ENCODE data around the gene PEX5L.
"Not testable (repeated sequence)": the region's sequence is repeated elsewhere in the genome, so short reads cannot be mapped to it uniquely, and the experiment has no call there.

Gene PEX5L, protein sequence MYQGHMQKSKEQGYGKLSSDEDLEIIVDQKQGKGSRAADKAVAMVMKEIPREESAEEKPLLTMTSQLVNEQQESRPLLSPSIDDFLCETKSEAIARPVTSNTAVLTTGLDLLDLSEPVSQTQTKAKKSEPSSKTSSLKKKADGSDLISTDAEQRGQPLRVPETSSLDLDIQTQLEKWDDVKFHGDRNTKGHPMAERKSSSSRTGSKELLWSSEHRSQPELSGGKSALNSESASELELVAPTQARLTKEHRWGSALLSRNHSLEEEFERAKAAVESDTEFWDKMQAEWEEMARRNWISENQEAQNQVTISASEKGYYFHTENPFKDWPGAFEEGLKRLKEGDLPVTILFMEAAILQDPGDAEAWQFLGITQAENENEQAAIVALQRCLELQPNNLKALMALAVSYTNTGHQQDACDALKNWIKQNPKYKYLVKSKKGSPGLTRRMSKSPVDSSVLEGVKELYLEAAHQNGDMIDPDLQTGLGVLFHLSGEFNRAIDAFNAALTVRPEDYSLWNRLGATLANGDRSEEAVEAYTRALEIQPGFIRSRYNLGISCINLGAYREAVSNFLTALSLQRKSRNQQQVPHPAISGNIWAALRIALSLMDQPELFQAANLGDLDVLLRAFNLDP

DNA sequence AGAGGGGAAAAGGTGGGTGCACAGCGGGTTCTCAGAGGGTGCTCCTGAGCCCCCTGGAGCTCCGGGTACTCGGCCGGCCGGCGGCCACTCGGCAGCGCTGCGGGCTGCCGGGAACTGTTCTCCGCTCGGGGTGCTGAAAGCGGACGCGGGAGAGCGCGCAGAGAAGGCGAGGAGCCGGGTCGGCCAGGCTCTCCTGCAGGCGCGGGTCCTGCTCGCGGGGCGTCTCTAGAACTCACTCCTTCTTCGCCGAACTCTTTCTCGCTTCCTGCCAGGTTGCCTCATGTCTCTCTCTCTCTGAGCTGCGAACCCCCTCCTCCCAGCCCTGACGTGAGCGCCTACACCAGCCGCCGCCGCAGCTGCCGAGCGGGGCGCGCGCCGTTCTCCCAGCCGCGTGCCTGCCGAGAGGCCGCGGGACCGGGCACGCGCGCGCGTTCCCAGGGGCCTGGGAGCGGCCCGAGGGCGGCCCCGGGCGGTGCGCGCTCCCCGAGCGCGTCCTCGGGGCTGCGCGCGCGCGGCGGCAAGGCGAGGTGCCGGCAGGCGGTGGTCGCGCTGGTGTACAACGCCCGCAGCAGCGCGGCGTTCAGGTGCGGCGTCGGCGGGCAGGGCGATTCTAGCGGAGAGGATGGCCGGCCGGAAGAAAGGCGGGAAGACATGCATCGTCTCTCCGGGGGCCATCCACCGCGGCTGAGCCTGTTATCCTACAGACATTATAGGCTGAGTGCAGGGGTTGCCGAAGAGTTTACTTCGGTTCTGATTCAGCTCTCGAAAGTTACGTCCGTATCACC is at the start of gene PEX5L:
Gene PEX5L, minus strand, starts transcription at position 267 of the 785 bp plus-strand sequence. CDS start 338 bp downstream, outside the sequence.
- DNase-seq, result peak; percentile 59

DNA sequence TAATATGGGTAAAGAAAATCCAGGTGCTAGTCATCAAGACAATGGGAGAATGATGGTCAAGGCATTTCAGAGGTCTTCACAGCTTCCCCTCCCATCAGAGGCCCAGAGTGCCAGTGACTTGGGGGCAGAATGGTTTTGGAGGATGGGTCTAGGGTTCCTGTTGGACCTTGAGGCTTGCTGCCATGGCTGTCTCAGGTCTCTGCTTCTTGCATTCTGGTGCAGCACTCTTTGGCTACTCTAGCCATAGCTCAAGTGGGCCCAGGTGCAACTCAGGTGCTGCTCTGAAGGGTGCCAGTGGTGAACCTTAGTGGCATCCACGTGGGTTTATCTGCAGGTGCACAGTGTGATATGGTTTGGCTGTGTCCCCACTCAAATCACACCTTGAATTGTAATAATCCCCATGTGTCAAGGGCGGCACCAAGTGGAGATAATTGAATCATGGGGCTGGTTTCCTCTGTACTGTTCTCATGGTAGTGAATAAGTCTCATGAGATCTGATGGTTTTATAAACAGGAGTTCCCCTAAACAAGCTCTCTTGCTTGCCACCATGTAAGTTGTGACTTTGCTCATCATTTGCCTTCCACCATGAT is 48.5 kb upstream of the PEX5L start:
- DNase-seq, result no peak

DNA sequence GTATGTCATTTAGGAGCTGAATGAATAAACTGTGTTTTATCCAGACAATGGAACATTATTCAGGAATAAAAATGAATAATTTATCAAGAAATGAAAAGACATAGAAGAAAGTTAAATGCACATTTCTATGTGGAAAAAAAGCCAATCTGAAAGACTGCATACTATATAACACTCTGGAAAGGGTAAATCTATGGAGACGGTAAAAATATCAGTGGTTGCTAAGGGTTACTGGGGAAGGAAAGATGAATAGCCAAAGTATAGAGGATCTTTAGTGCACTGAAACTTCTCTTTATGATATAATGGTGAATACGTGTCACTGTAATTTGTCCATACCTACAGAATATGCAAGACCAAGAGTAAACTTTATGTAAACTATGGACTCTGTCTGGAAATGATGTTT is 46.0 kb upstream of the PEX5L start:
- no peak for DNase-seq

DNA sequence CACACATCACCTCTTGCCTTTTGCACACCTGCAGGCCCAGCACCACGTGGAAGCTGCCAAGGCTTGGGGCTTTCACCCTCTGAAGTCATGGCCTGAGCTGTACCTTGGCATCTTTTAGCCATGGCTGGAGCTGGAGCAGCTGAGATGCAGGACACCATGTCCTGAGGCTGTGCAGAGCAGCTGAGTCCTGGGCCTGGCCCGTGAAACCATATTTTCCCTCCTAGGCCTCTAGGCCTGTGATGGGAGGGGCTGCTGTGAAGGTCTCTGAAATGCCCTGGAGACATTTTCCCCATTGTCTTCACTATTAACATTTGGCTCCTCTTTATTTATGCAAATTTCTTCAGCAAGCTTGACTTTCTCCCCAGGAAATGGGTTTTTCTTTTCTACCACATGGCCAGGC is 41.9 kb upstream of the PEX5L start:
- DNase-seq, result no peak

DNA sequence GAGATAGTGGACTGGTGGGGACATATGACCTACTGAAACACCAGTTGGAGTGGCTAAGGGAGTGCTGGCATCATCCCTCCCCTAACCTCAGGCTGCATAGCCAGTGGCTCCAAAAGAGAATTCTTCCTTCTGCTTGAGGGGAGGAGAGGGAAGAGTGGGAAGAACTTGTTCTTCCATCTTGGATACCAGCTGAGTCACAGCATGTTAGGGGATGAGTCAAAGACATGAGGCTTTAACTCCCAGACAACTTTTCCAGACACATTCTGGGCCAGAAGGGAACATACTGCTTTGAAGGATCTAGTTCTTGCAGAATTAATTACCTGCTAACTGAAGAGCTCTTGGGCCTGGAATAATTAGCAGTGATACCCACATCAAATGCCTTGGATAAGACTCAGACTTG is 36.8 kb upstream of the PEX5L start:
- no peak for DNase-seq

DNA sequence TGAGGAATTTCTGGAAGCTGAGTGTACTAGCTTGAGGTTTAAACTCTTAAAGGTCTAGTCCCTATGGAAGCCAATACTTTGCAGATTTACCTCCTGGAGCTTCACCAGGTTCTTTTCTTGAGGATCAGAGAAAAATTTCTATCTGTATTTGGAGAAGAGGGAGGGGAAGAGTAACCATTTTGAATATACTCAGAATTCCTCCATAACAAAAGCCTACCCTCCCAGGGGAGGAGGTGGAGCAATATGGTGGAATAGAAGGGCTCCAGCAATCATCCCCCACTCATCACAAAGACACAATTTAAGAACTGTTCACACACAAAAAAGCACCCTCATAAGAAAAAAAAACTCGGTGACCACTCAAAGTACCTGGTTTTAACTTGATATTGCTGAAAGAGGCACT is 36.0 kb upstream of the PEX5L start:
- no peak for DNase-seq

DNA sequence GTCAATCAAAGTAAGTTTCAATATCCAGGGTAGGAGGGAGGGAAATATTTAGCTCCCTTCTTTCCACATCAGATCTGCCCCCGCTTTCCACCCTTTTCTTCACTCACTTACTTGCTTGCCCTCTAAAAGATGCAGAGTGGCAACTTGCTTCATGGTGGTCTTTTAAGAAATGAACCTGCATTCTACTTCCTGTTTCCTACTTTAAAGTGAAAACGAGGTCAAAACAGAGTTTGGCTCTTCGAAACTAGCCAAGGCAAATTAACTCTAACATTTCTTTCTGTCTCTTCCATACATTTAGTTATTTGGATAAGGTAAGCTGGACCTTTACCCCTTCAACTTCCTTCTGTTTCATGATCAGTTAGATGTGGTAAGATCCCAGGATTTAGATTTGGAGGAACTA is 34.2 kb upstream of the PEX5L start:
- no peak for DNase-seq

DNA sequence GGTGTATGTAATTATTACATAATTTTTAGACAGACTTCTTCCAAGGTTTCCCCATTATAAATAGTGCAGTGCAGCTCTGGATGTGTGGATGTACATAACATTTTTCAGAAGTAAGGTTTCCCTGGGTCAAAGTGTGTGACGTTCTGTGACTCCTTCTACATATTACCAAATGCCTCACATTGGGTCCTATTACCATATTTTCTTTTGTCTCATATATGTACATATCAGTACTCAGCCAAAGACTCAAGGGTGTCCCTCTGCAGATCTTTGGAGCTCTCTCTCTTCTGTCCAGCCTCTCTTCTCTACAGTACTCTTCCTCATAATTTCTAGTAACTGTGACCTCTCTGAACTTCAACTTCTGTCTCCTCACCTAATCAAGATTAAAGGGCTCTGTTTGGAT is 31.3 kb upstream of the PEX5L start:
- DNase-seq, result no peak

DNA sequence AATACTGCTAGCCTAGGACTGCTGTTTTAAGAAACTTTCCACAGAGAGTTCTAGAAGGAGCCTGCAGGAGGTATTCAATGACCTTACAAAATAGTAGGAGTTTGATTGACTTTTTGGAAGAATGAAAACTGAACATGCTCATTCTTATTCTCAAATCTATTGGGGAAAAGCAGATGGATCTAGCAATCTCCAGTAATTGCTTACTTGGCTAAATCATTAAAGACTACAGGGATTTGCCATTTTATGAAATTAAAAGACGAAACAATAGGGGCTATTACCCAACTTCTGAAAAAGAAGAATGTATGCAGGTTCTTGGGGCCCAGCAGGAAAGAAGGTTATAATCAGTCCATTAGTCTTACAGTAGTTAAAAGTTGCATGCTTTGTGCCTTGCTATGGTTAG is 29.9 kb upstream of the PEX5L start:
- no peak for DNase-seq

DNA sequence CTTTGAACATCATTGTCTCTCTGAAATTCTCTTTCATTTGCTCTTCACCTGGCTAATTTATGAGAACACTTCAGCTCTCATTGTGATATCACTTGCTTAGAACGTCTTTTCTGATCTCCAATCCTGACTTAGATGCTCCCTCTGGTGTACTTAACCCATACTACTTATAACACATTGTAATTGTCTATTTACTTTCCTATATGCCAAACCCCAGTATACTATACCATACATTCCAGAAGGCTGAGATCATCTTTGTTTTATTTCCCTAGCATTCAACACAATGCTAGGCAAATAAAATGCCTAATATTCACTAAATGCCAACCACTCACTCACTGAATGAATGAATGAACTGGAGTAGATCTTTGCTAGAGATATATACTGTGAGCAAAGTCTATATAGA is 27.0 kb upstream of the PEX5L start:
- DNase-seq, result no peak

DNA sequence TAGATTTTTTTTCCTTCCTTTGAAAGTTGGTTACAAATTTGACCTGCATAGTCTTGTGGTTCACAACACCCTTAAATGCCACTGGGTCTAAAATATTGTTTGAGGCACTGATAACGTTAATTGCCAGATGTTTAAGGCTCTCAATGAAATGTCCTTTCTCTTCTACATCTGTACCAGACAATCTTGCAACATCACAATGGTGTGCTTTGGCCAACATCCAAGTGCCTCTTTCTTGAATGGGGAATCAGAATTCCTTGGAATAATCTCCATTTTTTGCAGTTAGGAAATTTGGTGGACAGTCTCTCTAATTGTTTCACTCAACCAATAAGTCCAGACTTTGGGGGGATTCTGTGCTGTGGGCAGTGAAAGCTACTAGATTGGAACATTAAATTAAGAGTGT is 26.0 kb upstream of the PEX5L start:
- no peak for DNase-seq

DNA sequence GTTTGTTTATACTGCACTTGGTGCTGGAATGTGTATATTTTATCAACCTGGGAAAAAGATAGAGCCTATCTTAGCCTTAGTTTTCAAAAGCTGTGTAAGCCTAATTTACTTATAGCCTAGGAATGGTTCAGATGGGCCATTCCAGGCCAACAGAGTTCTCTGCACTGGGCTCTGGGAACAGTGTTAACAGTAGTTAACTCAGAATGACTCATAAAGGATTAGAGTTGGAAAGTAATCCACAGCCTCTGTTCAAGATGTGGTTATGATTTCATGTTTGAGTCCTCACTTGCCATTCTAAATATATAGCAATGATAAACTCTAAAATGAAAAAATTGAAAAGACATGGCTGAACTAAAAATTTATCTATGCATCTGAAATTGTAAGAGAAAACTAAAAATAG is 22.6 kb upstream of the PEX5L start:
- no peak for DNase-seq

DNA sequence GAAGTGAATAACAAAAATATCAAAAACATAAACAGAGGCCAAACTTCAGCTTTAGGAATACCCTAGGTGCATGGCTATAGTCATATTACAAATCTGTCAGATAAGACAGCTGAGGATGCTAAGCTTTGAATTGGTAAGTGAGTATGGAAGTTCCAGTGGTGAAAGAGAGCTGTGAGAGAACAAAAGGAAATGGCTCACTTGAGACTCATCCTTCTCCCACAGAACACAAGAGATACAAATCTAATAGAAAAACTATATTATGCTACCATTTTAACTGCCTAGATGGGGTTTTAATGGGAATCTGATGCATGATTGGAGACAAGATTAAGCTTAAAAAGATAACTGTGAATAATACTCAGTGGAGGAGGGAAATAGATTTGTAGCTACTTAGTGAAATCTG is 21.5 kb upstream of the PEX5L start:
- no peak for DNase-seq

DNA sequence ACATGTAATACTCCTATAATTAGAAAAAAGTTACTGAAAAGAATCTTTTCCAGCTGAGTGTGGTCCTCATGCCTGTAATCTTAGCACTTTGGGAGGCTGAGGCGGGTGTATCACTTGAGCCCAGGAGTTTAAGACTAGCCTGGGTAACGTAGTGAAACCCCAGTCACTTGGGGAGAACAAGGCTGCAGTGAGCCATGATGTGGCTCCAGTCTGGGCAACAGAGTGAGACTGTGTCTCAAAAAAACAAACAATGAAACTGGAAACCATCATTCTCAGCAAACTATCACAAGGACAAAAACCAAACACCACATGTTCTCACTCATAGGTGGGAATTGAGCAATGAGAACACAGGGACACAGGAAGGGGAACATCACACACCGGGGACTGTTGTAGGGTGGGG is 18.9 kb upstream of the PEX5L start:
- DNase-seq, result not testable (repeated sequence)

DNA sequence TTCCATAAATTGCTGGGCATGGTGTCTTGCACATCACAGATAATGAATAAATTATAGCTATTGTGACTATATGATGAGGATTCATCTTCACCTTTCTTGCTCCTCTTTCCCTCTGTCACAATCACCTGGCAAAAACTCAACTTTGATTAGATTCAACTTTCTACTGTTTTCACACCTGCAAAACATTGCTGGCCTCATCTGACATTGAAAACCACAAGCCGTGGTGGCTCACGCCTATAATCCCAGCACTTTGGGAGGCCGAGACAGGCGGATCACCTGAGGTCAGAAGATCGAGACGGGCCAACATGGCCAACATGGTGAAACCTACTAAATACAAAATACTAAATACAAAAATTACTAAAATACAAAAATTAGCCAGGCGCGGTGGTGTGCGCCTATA is 12.7 kb upstream of the PEX5L start:
- no peak for DNase-seq

DNA sequence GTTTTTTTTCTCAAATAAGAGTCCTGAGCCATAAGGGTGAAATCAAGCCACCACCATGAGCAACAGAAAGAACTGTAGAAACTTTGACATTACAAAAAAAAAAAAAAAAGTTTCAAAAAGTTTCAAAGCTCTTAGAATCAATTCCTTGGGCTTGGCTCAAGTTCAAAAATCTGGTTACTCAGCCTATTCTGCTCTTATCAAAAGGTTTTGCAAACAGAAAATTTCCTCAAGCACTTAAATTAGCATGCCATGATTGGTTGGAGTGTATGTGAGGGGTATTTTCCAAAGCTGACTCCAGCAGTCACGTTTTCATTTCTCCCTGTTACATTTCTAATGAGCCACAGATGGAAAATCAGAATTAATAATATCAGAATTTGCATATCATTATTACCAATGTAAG is 12.1 kb upstream of the PEX5L start:
- DNase-seq, result no peak

DNA sequence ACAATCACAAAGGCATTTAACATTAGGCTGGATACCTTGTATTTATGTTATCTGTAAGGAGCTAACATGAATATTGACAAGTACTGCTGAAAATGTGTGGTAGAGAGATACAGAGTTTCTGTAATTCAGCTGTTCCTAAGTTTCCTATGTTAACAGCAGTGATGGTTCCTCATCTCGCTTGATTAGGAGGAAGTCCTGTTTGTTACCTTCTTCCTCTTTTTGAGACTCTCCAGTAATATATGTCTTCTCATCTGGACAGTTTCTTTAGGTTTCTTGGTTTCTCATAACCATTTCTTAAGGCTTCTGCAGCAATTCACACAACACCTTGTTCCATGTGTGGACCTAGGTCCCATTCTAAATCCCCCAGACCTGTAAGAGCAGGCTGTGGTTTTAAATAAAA is 11.4 kb upstream of the PEX5L start:
- DNase-seq, result no peak

DNA sequence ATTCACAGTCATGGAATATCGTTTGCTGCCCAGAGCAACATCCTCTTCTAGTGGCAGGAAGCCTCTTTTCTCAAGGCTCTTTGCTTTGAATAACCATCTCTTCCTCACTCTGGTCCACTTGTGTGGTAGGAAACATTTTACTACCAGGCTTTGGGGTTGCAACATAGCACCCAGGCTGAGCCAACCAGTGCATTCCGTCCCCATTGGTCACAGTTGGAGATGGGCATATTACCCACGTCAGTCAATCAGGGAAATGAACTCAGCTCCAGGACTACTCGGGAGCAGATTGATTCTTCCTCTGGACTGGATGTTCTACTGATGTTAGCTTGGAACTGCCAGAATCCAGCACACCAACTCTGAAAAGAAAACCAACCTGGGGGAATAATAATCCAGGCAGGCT is 4.2 kb upstream of the PEX5L start:
- no peak for DNase-seq

DNA sequence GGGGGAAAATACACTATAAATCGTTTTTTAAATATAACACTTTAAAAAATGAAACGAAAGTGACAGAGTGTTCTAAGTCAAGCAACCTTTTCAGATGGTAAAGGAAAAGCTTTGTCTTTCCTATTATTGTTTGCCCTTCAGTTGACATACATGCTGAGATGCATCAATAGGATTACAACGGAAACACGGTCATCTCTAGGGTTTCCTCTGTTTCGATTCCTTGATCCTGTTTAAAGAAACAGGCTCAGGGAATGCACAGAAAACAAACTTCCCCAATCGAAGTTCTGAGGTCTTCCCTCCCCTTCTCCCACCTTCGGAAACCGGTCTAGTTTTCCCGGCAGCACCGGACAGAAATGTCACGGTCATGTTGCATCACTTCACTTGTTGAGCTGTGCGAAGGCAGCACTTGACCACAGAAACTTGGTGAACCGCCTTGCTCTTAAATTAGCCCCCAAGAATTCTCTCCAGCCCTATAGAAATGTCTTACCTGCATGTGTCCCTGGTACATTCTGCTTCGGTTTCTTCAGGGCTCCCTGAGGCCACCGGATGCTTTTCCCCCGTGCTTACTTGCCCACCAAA is 556 bp downstream of the PEX5L start:
- DNase-seq, result peak; percentile 40

DNA sequence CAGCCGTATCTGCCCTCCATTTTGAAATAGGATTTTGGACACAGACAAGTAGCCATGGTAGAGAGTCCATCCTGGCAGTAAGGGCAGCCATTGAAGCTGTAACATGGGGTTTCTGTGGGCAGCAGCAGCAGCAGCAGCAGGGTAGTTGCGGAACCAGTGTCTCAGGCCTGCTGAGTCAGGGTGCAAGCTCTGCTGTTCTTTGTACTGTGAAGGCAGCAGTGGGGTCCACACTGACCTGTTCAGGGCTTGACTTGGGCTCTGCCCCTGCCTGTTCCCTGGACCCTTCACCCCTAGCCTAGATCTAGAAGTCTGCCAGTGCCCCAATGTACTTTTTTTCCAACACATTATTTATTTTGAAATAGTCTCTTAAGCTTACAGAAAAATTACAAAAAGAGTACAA is 9.7 kb downstream of the PEX5L start:
- no peak for DNase-seq

DNA sequence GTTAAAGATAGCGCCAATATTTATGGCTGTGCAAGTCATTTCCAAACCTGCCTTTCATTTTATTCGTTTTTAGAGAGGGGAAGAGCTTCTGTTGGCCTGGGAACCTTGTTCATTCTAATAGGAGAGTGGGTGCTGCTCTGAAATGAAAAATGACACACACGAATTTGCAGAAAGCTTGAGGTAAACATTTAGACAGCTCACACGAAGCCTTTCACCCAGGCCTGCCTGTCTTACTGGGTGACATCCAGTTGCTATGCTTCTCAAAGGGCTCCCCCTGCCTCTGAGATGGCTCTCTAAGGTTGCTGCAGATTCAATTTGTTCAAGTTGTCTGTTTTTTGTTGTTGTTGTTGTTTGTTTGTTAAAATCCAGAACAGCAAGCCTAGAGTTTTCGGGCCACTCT is 18.2 kb downstream of the PEX5L start:
- DNase-seq, result no peak

DNA sequence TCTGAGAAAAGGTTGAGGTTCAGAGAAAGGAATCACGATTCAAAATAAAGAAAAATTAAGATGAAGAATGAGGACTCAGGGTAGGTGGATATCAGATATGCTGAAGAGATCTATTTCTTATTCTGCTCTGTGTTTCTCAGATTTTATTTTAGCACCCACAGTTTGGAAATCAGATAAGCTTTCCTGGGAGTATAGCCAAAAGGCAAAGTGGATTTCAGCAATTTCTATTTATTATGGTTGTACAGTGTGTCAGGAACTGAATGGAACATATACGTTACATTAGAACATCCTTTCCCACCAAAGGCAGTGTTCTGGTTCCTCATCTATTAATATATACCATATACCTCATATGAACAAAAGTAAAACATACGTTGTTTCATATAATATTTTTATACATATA is 18.9 kb downstream of the PEX5L start:
- DNase-seq, result no peak

DNA sequence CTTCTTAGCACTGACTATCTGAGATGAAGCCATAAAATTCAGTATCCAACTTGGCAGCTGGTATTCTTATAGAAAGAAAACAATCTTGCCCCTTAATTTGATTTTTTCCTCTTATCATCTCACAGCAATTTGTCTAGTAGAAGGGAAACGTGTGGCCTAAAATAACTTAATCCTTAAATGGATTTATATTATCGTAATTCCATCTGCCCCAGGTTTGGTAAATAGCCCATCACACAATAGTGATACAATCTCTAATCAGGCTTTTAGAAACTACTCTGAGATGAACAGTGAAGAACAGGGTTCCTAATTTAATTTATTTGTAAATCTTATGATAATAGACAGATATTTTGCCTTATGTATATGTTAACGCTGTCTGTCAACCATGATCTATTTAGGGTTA is 24.8 kb downstream of the PEX5L start:
- peak; percentile 90 for DNase-seq
